Panc1 (cell line): ENCODE data around the gene CPT1C. TPM values are rescaled to one million over a fixed set of nuclear protein-coding genes. Genes with fewer than 3 reads are reported as not detected.

Experiments used
- ATAC-seq: fragments of 200-7000 bp; cut with Tn5 transposase; 2 replicates; pipeline ENCODE4 v1.9.1; 2020; ENCODE audit warnings: mild to moderate bottlenecking, moderate library complexity
- BruUV-seq: library from RNA; stranded (reverse); fragments of 400-500 nt; replicated peaks from 2 replicates; lab custom pipeline; 2021; lab: Mats Ljungman, UMichigan
- CTCF ChIA-PET: fragments of 300-600 bp; sonication (Branson Sonifier 250); formaldehyde crosslinking; loops from one replicate; lab custom pipeline; 2022; ENCODE audit warnings: antibody characterized with exemption; lab: Charles Lee
- POLR2A ChIA-PET: fragments of 300-600 bp; sonication (Branson Sonifier 250); formaldehyde crosslinking; loops from one replicate; lab custom pipeline; 2022; ENCODE audit warnings: antibody characterized with exemption; lab: Charles Lee
- DNase-seq: peaks from one replicate; pipeline ENCODE4 v3.0.0-alpha.2; 2010; ENCODE audit warnings: low read depth, low spot score
- H3K27ac ChIP-seq: 2 replicates; pipeline ENCODE4 v1.5.1; 2011; ENCODE audit warnings: mild to moderate bottlenecking, low read length, inconsistent platforms
- H3K27me3 ChIP-seq: fragments of 200-500 bp; sonication (Bioruptor generic); 2 replicates; pipeline ENCODE4 v1.6.0; 2014; ENCODE audit warnings: low read length, inconsistent platforms; ENCODE audit not compliant: control insufficient read depth, insufficient read depth
- H3K36me3 ChIP-seq: fragments of 200-500 bp; sonication (Bioruptor generic); 2 replicates; pipeline ENCODE4 v1.5.1; 2014; ENCODE audit warnings: inconsistent platforms, mild to moderate bottlenecking, low read length, moderate library complexity; ENCODE audit not compliant: control insufficient read depth, insufficient read depth
- H3K4me1 ChIP-seq: 2 replicates; pipeline ENCODE4 v1.5.1; 2011; ENCODE audit warnings: inconsistent platforms, mild to moderate bottlenecking, low read length, moderate library complexity; ENCODE audit not compliant: control insufficient read depth, insufficient read depth
- H3K4me3 ChIP-seq, 2 experiments: 2 replicates each; pipeline ENCODE4 v1.5.1; 2011 to 2012; ENCODE audit warnings: low read depth in 2 of 2, low read length in 2 of 2, mild to moderate bottlenecking in 2 of 2, inconsistent platforms in 1 of 2, moderate library complexity in 1 of 2
- H3K9me3 ChIP-seq: fragments of 200-500 bp; sonication (Bioruptor generic); 2 replicates; pipeline ENCODE4 v1.5.1; 2014; ENCODE audit warnings: low read depth, mild to moderate bottlenecking, inconsistent platforms, low read length, moderate library complexity; ENCODE audit not compliant: control insufficient read depth, insufficient read depth
- CTCF ChIP-seq: fragments of 450-650 bp; IDR thresholded peaks from 2 replicates; pipeline ENCODE4 v1.5.1; 2017; ENCODE audit warnings: mild to moderate bottlenecking
- POLR2AphosphoS5 ChIP-seq: IDR thresholded peaks from 2 replicates; pipeline ENCODE4 v1.6.1; 2012; ENCODE audit warnings: mild to moderate bottlenecking, low read depth, low read length, moderate library complexity
- REST ChIP-seq, 2 experiments: IDR thresholded peaks; 2 replicates each; pipeline ENCODE4 v1.6.1; 2011 to 2012; ENCODE audit warnings: low read depth in 2 of 2, control low read depth in 1 of 2, low read length in 1 of 2, mild to moderate bottlenecking in 1 of 2, moderate library complexity in 1 of 2; ENCODE audit not compliant: insufficient read depth in 1 of 2
- SIN3A ChIP-seq: IDR thresholded peaks from 2 replicates; pipeline ENCODE4 v1.6.1; 2012; ENCODE audit warnings: low read depth, mild to moderate bottlenecking, low read length, moderate library complexity, borderline replicate concordance; ENCODE audit not compliant: insufficient read depth
- TCF7L2 ChIP-seq: IDR thresholded peaks from 2 replicates; pipeline ENCODE4 v1.6.1; 2011; ENCODE audit warnings: mild to moderate bottlenecking, low read depth, low read length, inconsistent platforms
- in situ Hi-C: cut with HindIII; loops from 2 replicates; pipeline ENCODE4 v1.10.0; 2016; ENCODE audit warnings: low sequenced_read_pairs, low pct_unique_long_range_greater_than_20kb
- intact Hi-C: fragments of 100-400 bp; cut with micrococcal nuclease; formaldehyde crosslinking; loops from one replicate; pipeline ENCODE4 v1.10.0; 2022; ENCODE audit not compliant: unreplicated experiment
- total RNA-seq: library from RNA; stranded (reverse); gene quantifications from one replicate; pipeline ENCODE4 v1.2.1, GENCODE V29; 2021; ENCODE audit not compliant: unreplicated experiment

The CPT1C gene
- total RNA-seq, 1 experiment from 2014 or later, result 0.23 TPM

- no peaks in the 10 kb centered on the region for H3K27me3 ChIP-seq
- DNase-seq, result no peak
- TF ChIP-seq CTCF, result no peak
- TF ChIP-seq REST (IDR thresholded peaks at IDR 0.05; ENCODE audit: insufficient read depth in 1 of 2, low read depth in 2 of 2, low read length in 1 of 2), result no peak
- no peak for TF ChIP-seq SIN3A
- TF ChIP-seq TCF7L2, result no peak
- TF ChIP-seq POLR2AphosphoS5, result no peak
- BruUV-seq, result no TSS peak
- no peak for ATAC-seq
- peaks cover 21% of the 10 kb centered on the region for H3K4me1 ChIP-seq
- H3K4me3 ChIP-seq, result no peak overlapping the region
- H3K36me3 ChIP-seq, result peaks cover 14% of the 10 kb centered on the region
- no peaks in the 10 kb centered on the region for H3K9me3 ChIP-seq
- no peak overlapping the region for H3K27ac ChIP-seq
- POLR2A ChIA-PET, result no interaction called here
- in situ Hi-C loops, result no loop called here
- CTCF ChIA-PET, result no interaction called here
- intact Hi-C loops, result no loop called here
These were observed 8.6 kb upstream of the CPT1C start for GRCh38 chr19:49682274-49682673.

GRCh38 chr19:49683814-49684250 lies 7.1 kb upstream of the CPT1C start:
- CTCF ChIA-PET, result no interaction called here
- peaks cover 14% of the 10 kb centered on the region for H3K36me3 ChIP-seq

More at GRCh38 chr19:49683814-49684250, 7.1 kb upstream of the CPT1C start:
- intact Hi-C loops (no loop called here), in situ Hi-C loops (no loop called here)
- TF ChIP-seq CTCF (no peak), REST (IDR thresholded peaks at IDR 0.05; ENCODE audit: insufficient read depth in 1 of 2, low read depth in 2 of 2, low read length in 1 of 2) (no peak), POLR2AphosphoS5 (no peak), TCF7L2 (no peak), SIN3A (no peak)
- no peaks in the 10 kb centered on the region for H3K9me3 ChIP-seq
- peaks cover 21% of the 10 kb centered on the region for H3K4me1 ChIP-seq
- H3K4me3 ChIP-seq, result no peak overlapping the region
- no peaks in the 10 kb centered on the region for H3K27me3 ChIP-seq
- ATAC-seq (no peak), DNase-seq (no peak)
- H3K27ac ChIP-seq, result no peak overlapping the region
- POLR2A ChIA-PET, result no interaction called here
- BruUV-seq, result no TSS peak
